Activated naive CD4-positive, alpha-beta T cell treated with anti-CD3 and anti-CD28 coated beads, Interleukin-2, amount 10 ng/mL, durations not matched to agents 7 days and 5 days (primary cell): ENCODE measurements around the gene SLC17A6.

Source experiments
- CTCF ChIA-PET: fragments of 350-600 bp; sonication (Branson Sonifier 250); formaldehyde crosslinking; loops from one replicate; lab custom pipeline; 2021; ENCODE audit warnings: antibody characterized with exemption; lab: Charles Lee
- DNase-seq: peaks from one replicate; pipeline ENCODE4 v3.0.0-alpha.2; 2020
- H3K27ac Mint-ChIP-seq: one replicate; pipeline ENCODE4 v1.8.0; 2021; ENCODE audit warnings: mild to moderate bottlenecking, moderate library complexity, mixed read lengths
- H3K27me3 Mint-ChIP-seq: one replicate; pipeline ENCODE4 v1.8.0; 2021; ENCODE audit warnings: mild to moderate bottlenecking, mixed read lengths
- H3K36me3 Mint-ChIP-seq: one replicate; pipeline ENCODE4 v1.8.0; 2021; ENCODE audit warnings: mixed read lengths
- H3K4me1 Mint-ChIP-seq: one replicate; pipeline ENCODE4 v1.8.0; 2021; ENCODE audit warnings: mixed read lengths
- H3K4me3 Mint-ChIP-seq: one replicate; pipeline ENCODE4 v1.8.0; 2021; ENCODE audit warnings: mild to moderate bottlenecking, moderate library complexity, mixed read lengths
- H3K9me3 Mint-ChIP-seq: one replicate; pipeline ENCODE4 v1.8.0; 2021; ENCODE audit warnings: mixed read lengths

Gene SLC17A6

GRCh38 chr11:22344081-22344480 lies 5.9 kb downstream of the SLC17A6 start:
- CTCF ChIA-PET = interaction anchor here (1.4 kb wide), 1 partner anchor 444 kb away, joined by 4 read pairs; no protein-coding TSS in a partner anchor
- Mint-ChIP-seq H3K36me3 (no peaks in the 10 kb centered on the region), H3K9me3 (no peaks in the 10 kb centered on the region), H3K27me3 (peaks cover 48% of the 10 kb centered on the region), H3K4me3 (no peak overlapping the region), H3K27ac (no peak overlapping the region), H3K4me1 (no peaks in the 10 kb centered on the region)
- no peak for DNase-seq

- peaks cover 41% of the 10 kb centered on the region for H3K27me3 Mint-ChIP-seq
- no peak overlapping the region for H3K4me3 Mint-ChIP-seq
- CTCF ChIA-PET = no interaction called here
- H3K36me3 Mint-ChIP-seq = no peaks in the 10 kb centered on the region
- DNase-seq = no peak
- H3K27ac Mint-ChIP-seq = no peak overlapping the region
- no peaks in the 10 kb centered on the region for H3K9me3 Mint-ChIP-seq
- no peaks in the 10 kb centered on the region for H3K4me1 Mint-ChIP-seq
Observed at GRCh38 chr11:22346282-22346681, 8.1 kb downstream of the SLC17A6 start.

DNA sequence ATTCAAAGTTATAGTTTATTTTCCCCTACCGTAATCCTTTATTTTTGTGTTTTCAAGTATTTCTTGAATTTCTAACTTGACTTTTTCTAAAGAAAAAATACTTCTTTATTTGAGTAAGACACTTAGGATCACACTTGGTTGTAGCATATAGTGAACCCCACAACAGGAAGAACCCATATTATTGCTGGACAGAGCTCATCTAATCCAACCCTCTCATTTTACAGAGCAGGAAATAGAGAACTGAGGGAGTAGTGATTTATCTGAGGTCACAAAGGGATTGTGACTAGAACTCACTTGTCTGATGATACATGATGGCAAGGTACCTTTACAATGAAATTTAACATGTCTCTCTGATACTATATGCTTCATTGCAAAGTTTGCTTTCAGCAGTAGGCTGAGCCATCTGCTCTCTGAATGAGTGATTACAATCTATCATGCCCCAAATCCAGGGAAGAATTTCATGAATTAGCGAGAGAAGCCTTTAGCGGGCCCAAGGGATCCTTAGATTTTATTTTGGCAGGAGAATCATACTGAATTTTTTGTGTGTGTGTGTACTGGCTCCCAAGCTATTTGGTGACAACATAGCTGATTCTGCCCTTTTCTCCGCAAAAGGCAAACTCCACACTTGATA lies 9.8 kb downstream of the SLC17A6 start:
- no peak overlapping the region for H3K4me3 Mint-ChIP-seq
- DNase-seq = no peak
- H3K36me3 Mint-ChIP-seq = no peaks in the 10 kb centered on the region
- no peaks in the 10 kb centered on the region for H3K4me1 Mint-ChIP-seq
- H3K27me3 Mint-ChIP-seq = peaks cover 24% of the 10 kb centered on the region
- H3K27ac Mint-ChIP-seq = no peak overlapping the region
- no peaks in the 10 kb centered on the region for H3K9me3 Mint-ChIP-seq
- CTCF ChIA-PET = no interaction called here

- no peak overlapping the region for H3K4me3 Mint-ChIP-seq
- H3K36me3 Mint-ChIP-seq = no peaks in the 10 kb centered on the region
- H3K27me3 Mint-ChIP-seq = peaks cover 9% of the 10 kb centered on the region
- H3K9me3 Mint-ChIP-seq = no peaks in the 10 kb centered on the region
- H3K27ac Mint-ChIP-seq = no peak overlapping the region
- CTCF ChIA-PET = no interaction called here
- DNase-seq = no peak
- H3K4me1 Mint-ChIP-seq = no peaks in the 10 kb centered on the region
Observed at GRCh38 chr11:22349491-22349890, 11.3 kb downstream of the SLC17A6 start.

DNA sequence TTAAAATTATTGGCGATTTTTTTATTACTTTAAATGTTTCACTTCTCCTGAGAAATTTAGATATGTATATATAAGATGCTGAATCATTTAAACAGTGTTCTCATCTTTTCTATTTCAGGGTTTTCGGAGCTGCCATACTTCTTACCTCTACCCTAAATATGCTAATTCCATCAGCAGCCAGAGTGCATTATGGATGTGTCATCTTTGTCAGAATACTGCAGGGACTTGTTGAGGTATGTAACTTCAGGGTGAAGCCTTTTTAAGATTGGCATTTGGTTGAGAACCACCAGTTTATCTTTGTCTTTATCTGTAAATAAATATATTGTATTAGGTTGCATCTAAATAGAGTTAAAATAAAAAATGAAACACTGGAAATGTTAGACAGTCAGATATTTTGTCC lies 21.1 kb downstream of the SLC17A6 start:
- Mint-ChIP-seq H3K4me1 (no peaks in the 10 kb centered on the region), H3K27ac (no peak overlapping the region), H3K27me3 (peaks cover 4% of the 10 kb centered on the region)

GRCh38 chr11:22371160-22371559 lies 33.0 kb downstream of the SLC17A6 start:
- Mint-ChIP-seq H3K27ac (no peak overlapping the region), H3K27me3 (no peaks in the 10 kb centered on the region), H3K36me3 (no peaks in the 10 kb centered on the region), H3K4me3 (no peak overlapping the region), H3K4me1 (no peaks in the 10 kb centered on the region), H3K9me3 (no peaks in the 10 kb centered on the region)
- CTCF ChIA-PET = no interaction called here
- DNase-seq = no peak

More for the DNA sequence above, 21.1 kb downstream of the SLC17A6 start:
- Mint-ChIP-seq H3K4me3 (no peak overlapping the region), H3K36me3 (no peaks in the 10 kb centered on the region), H3K9me3 (no peaks in the 10 kb centered on the region)
- CTCF ChIA-PET = no interaction called here
- DNase-seq = no peak

DNA sequence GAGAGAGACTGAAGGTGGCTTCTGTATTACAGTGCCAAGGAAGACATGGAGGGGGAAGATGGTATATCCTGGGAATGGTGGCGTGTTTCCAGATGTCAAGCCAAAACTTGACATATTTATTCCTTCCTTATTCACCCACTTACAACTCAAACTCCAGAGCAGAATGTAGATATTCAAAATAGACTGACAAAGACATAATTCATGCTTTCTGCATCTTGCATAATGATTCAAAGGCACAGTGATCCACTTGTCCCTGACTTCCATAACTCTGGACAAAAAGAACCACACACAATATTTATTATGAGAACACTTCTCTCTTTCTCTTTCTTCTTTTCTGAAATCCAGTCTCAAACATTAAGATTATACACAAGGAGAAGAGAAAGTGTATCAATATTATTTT lies 48.9 kb downstream of the SLC17A6 start:
- no peak overlapping the region for H3K4me3 Mint-ChIP-seq
- H3K4me1 Mint-ChIP-seq = no peaks in the 10 kb centered on the region
- no peak for DNase-seq
- no peaks in the 10 kb centered on the region for H3K27me3 Mint-ChIP-seq
- no peaks in the 10 kb centered on the region for H3K36me3 Mint-ChIP-seq
- CTCF ChIA-PET = no interaction called here
- no peak overlapping the region for H3K27ac Mint-ChIP-seq
- H3K9me3 Mint-ChIP-seq = no peaks in the 10 kb centered on the region

DNA sequence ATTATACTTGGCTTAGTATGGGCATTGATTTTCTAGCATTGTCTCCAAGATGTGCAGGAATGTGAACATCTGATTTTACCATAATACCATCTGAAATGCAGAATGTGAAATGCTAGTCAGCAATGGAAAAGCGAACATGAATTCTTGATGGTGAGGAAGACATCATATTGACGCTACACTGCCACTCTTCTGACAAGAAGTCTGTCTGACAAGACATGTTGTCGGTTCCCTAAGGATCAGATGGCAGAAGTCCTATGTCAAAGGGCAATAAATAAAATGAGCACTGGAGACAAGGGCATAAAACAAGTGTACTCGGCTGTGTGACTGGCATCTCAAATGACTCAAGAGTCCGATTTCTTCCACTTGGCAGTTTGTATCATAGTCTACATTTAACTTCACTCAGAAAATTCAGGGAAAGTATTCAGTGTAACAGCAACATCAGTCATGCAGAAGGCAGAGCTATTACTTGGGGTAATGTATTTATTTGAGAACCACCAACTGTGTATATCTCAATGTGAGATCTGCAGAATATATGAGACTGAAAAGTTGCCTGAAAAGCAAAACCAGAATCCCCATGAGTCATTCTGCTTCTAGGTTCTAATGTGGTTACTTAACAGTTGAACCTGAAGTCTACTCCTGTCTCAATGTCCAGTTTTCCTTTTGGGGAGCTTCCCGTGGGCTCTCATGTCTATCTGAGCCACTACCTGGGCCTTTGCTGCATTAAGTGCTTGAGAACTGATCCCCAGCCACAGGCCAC lies 51.5 kb downstream of the SLC17A6 start:
- DNase-seq = no peak
- Mint-ChIP-seq H3K27ac (no peak overlapping the region), H3K27me3 (no peaks in the 10 kb centered on the region), H3K4me1 (no peaks in the 10 kb centered on the region), H3K9me3 (no peaks in the 10 kb centered on the region), H3K4me3 (no peak overlapping the region), H3K36me3 (no peaks in the 10 kb centered on the region)
- CTCF ChIA-PET = no interaction called here

DNA sequence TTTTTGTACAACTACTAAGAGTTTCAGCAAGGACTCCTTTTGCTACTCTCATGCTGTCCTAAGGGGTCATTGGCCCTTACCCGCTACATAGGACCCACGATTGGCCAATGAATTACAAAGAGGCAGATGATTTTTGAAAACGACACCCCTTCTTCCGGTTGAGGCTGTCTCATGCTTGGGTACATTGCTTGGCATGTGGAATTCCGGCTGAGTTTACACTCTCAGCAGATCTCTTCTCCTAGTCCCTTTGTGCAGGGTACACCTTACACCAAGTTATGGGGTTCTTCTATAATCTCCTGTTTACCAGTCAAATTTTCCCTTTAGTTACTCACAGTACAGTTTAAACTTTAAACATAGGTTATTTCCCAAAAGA lies 52.1 kb downstream of the SLC17A6 start:
- Mint-ChIP-seq H3K27ac (no peak overlapping the region), H3K4me1 (no peaks in the 10 kb centered on the region), H3K27me3 (no peaks in the 10 kb centered on the region), H3K4me3 (no peak overlapping the region), H3K36me3 (no peaks in the 10 kb centered on the region), H3K9me3 (no peaks in the 10 kb centered on the region)
- no peak for DNase-seq
- CTCF ChIA-PET = no interaction called here

- DNase-seq = no peak
- CTCF ChIA-PET = no interaction called here
- Mint-ChIP-seq H3K27ac (no peak overlapping the region), H3K27me3 (no peaks in the 10 kb centered on the region), H3K9me3 (no peaks in the 10 kb centered on the region), H3K4me3 (no peak overlapping the region), H3K36me3 (no peaks in the 10 kb centered on the region), H3K4me1 (no peaks in the 10 kb centered on the region)
Observed at GRCh38 chr11:22392561-22392960, 54.4 kb downstream of the SLC17A6 start.

DNA sequence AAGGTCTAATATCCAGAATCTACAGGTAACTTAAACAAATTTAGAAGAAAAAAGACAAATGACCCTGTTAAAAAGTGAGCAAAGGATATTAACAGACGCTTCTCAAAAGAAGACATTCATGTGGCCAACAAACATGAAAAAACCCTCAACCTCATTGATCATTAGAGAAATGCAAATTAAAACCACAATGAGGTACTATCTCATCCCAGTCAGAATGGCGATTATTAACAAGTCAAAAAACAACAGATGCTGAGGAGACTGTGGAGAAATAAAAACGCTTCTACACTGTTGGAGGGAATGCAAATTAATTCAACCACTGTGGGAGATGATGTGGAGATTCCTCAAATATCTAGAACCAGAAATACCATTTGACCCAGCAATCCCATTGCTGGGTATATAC lies 67.2 kb downstream of the SLC17A6 start:
- H3K27ac Mint-ChIP-seq = no peak overlapping the region
- no peaks in the 10 kb centered on the region for H3K9me3 Mint-ChIP-seq
- no peaks in the 10 kb centered on the region for H3K36me3 Mint-ChIP-seq
- no peak for DNase-seq
- H3K4me3 Mint-ChIP-seq = no peak overlapping the region
- CTCF ChIA-PET = no interaction called here
- H3K4me1 Mint-ChIP-seq = no peaks in the 10 kb centered on the region
- no peaks in the 10 kb centered on the region for H3K27me3 Mint-ChIP-seq

GRCh38 chr11:22407267-22407666 lies 69.1 kb downstream of the SLC17A6 start:
- no peaks in the 10 kb centered on the region for H3K36me3 Mint-ChIP-seq
- no peak for DNase-seq
- no peaks in the 10 kb centered on the region for H3K27me3 Mint-ChIP-seq
- H3K9me3 Mint-ChIP-seq = no peaks in the 10 kb centered on the region
- CTCF ChIA-PET = no interaction called here
- H3K4me1 Mint-ChIP-seq = no peaks in the 10 kb centered on the region
- no peak overlapping the region for H3K4me3 Mint-ChIP-seq
- no peak overlapping the region for H3K27ac Mint-ChIP-seq

DNA sequence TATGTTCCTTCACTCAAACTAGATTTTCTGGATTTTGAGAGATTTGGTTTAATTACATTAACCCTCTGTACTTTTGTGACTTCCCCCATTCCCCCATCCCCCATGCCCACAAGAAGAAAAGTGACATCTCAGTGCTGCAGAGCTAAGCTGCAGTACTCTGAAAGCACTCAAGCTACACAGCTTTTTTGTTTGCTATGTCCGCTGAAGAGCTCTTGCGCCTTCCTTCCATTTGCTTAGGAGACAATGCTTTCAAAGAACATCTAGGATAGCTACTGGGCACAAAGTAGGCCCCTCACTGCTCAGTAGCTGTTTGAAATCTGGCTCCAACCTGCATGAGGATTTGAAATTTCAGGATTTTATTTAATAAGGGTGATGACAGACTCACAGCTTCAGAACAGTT lies 69.7 kb downstream of the SLC17A6 start:
- no peaks in the 10 kb centered on the region for H3K36me3 Mint-ChIP-seq
- H3K27ac Mint-ChIP-seq = no peak overlapping the region
- no peaks in the 10 kb centered on the region for H3K4me1 Mint-ChIP-seq
- H3K27me3 Mint-ChIP-seq = no peaks in the 10 kb centered on the region
- H3K4me3 Mint-ChIP-seq = no peak overlapping the region
- CTCF ChIA-PET = no interaction called here
- no peaks in the 10 kb centered on the region for H3K9me3 Mint-ChIP-seq
- no peak for DNase-seq

DNA sequence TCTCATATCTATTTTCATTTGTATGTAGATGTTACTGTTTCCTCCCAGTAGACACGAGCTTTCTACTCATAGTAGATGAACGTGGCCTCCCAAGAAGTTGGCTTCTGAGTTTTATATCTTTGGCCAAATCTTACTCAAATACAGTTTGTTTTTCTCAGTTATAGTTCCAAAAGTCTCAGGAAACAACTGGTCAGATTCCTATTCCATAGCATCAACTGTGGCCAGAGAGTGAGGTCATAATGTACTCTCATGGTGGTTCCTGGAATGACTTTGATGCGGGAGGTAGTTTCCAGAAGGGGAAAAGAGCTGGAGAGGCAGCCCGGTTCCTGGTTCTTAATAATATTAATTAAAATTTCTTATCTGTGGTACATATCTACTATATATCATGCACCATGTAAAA lies 77.3 kb downstream of the SLC17A6 start:
- no peak overlapping the region for H3K27ac Mint-ChIP-seq

DNA sequence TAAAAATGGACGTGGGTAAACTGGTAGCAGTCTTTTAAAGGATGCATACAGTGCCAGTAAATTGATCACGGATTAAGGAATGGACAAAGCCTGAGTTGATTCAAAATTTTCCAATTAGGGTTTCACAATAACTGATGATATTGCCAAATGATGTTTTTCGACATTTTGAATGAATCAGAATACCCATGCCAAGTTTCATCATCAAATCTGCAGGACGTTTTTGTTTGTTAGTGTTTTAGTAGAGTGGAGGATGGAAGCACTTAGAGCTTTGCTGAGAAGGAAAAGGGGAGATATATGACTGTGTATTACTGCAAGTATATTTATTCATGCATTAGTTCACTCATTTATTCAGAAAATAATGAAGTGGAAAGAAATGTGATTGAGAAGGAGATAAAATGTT lies 78.3 kb downstream of the SLC17A6 start:
- DNase-seq = no peak
- Mint-ChIP-seq H3K36me3 (no peaks in the 10 kb centered on the region), H3K27ac (no peak overlapping the region), H3K4me3 (no peak overlapping the region), H3K4me1 (no peaks in the 10 kb centered on the region), H3K9me3 (no peaks in the 10 kb centered on the region), H3K27me3 (no peaks in the 10 kb centered on the region)
- CTCF ChIA-PET = interaction anchor here (0.6 kb wide), 1 partner anchor 952 kb away, joined by 4 read pairs; no protein-coding TSS in a partner anchor

More for the DNA sequence above, 77.3 kb downstream of the SLC17A6 start:
- H3K36me3 Mint-ChIP-seq = no peaks in the 10 kb centered on the region
- no peak for DNase-seq
- H3K9me3 Mint-ChIP-seq = no peaks in the 10 kb centered on the region
- no peak overlapping the region for H3K4me3 Mint-ChIP-seq
- no peaks in the 10 kb centered on the region for H3K4me1 Mint-ChIP-seq
- H3K27me3 Mint-ChIP-seq = no peaks in the 10 kb centered on the region
- CTCF ChIA-PET = no interaction called here
